HEK293 (cell line): ENCODE data around the gene ZNF783.

Experiments
- ATF2 ChIP-seq: fragments of 450-650 bp; formaldehyde crosslinking; IDR thresholded peaks from 2 replicates; pipeline ENCODE4 v1.5.1; 2016; ENCODE audit warnings: missing biosample characterization, missing genetic modification characterization, low read depth
- HOXD13 ChIP-seq: sonication (generic); formaldehyde crosslinking; IDR thresholded peaks from 2 replicates; pipeline ENCODE4 v1.8.0; 2022; ENCODE audit warnings: missing genetic modification reagents, borderline replicate concordance
- KLF1 ChIP-seq: fragments of 450-650 bp; formaldehyde crosslinking; IDR thresholded peaks from 2 replicates; pipeline ENCODE4 v1.5.1; 2016; ENCODE audit warnings: missing biosample characterization, missing genetic modification characterization
- KLF17 ChIP-seq: fragments of 450-650 bp; formaldehyde crosslinking; IDR thresholded peaks from 2 replicates; pipeline ENCODE4 v1.5.1; 2016; ENCODE audit warnings: missing biosample characterization, missing genetic modification characterization
- PBX3 ChIP-seq: sonication (generic); formaldehyde crosslinking; IDR thresholded peaks from 2 replicates; pipeline ENCODE4 v1.8.1; 2022; ENCODE audit warnings: mild to moderate bottlenecking, moderate library complexity, missing genetic modification reagents
- PRDM6 ChIP-seq: fragments of 450-650 bp; formaldehyde crosslinking; IDR thresholded peaks from 2 replicates; pipeline ENCODE4 v1.5.1; 2017; ENCODE audit warnings: missing biosample characterization, missing genetic modification characterization
- ZNF10 ChIP-seq: fragments of 450-650 bp; formaldehyde crosslinking; IDR thresholded peaks from 2 replicates; pipeline ENCODE4 v1.5.1; 2017; ENCODE audit warnings: missing biosample characterization, missing genetic modification characterization
- ZNF24 ChIP-seq: fragments of 450-650 bp; formaldehyde crosslinking; IDR thresholded peaks from 2 replicates; pipeline ENCODE4 v1.5.1; 2016; ENCODE audit warnings: missing biosample characterization, missing genetic modification characterization
- ZNF248 ChIP-seq: fragments of 450-650 bp; formaldehyde crosslinking; IDR thresholded peaks from 2 replicates; pipeline ENCODE4 v1.5.1; 2017; ENCODE audit warnings: missing biosample characterization, missing genetic modification characterization
- ZNF280C ChIP-seq: fragments of 450-650 bp; formaldehyde crosslinking; IDR thresholded peaks from 2 replicates; pipeline ENCODE4 v1.5.1; 2016; ENCODE audit warnings: missing biosample characterization, missing genetic modification characterization
- ZNF280D ChIP-seq: fragments of 450-650 bp; formaldehyde crosslinking; IDR thresholded peaks from 2 replicates; pipeline ENCODE4 v1.5.1; 2016; ENCODE audit warnings: missing biosample characterization, missing genetic modification characterization
- ZNF292 ChIP-seq: fragments of 450-650 bp; formaldehyde crosslinking; IDR thresholded peaks from 2 replicates; pipeline ENCODE4 v1.5.1; 2016; ENCODE audit warnings: low read depth, missing biosample characterization, missing genetic modification characterization, borderline replicate concordance
- ZNF311 ChIP-seq: fragments of 450-650 bp; formaldehyde crosslinking; IDR thresholded peaks from 2 replicates; pipeline ENCODE4 v1.5.1; 2017; ENCODE audit warnings: missing biosample characterization, missing genetic modification characterization, borderline replicate concordance
- ZNF391 ChIP-seq: fragments of 450-650 bp; formaldehyde crosslinking; IDR thresholded peaks from 2 replicates; pipeline ENCODE4 v1.5.1; 2016; ENCODE audit warnings: low read depth, missing biosample characterization, missing genetic modification characterization, borderline replicate concordance
- ZNF529 ChIP-seq: fragments of 450-650 bp; formaldehyde crosslinking; IDR thresholded peaks from 2 replicates; pipeline ENCODE4 v1.5.1; 2017; ENCODE audit warnings: missing genetic modification characterization, missing biosample characterization; ENCODE audit not compliant: insufficient replicate concordance
- ZNF548 ChIP-seq: fragments of 450-650 bp; formaldehyde crosslinking; IDR thresholded peaks from 2 replicates; pipeline ENCODE4 v1.5.1; 2016; ENCODE audit warnings: missing biosample characterization, missing genetic modification characterization
- ZNF549 ChIP-seq: fragments of 450-650 bp; IDR thresholded peaks from 2 replicates; pipeline ENCODE4 v1.5.1; 2018; ENCODE audit warnings: missing biosample characterization, missing genetic modification characterization, mild to moderate bottlenecking, inconsistent platforms, moderate library complexity
- ZNF677 ChIP-seq: fragments of 450-650 bp; IDR thresholded peaks from 2 replicates; pipeline ENCODE4 v1.5.0; 2018; ENCODE audit warnings: missing biosample characterization, mild to moderate bottlenecking, missing genetic modification characterization, moderate library complexity
- ZNF785 ChIP-seq: fragments of 450-650 bp; formaldehyde crosslinking; IDR thresholded peaks from 2 replicates; pipeline ENCODE4 v1.5.1; 2016; ENCODE audit warnings: missing biosample characterization, missing genetic modification characterization
- ZSCAN16 ChIP-seq: fragments of 450-650 bp; formaldehyde crosslinking; IDR thresholded peaks from 2 replicates; pipeline ENCODE4 v1.5.1; 2016; ENCODE audit warnings: missing biosample characterization, missing genetic modification characterization
- TF ChIP-seq, protein P1 (sequence below): fragments of 450-650 bp; formaldehyde crosslinking; IDR thresholded peaks from 2 replicates; pipeline ENCODE4 v1.5.1; 2016; ENCODE audit warnings: missing biosample characterization, missing genetic modification characterization
- TF ChIP-seq, protein P2 (sequence below): fragments of 450-650 bp; formaldehyde crosslinking; IDR thresholded peaks from 2 replicates; pipeline ENCODE4 v1.5.1; 2017; ENCODE audit warnings: missing biosample characterization, missing genetic modification characterization
- TF ChIP-seq, protein P3 (sequence below): fragments of 450-650 bp; formaldehyde crosslinking; IDR thresholded peaks from 2 replicates; pipeline ENCODE4 v1.5.1; 2017; ENCODE audit warnings: missing biosample characterization, missing genetic modification characterization

ZNF783 gene

GRCh38 chr7:149284850-149285585, 23.0 kb downstream of the ZNF783 start (continued):
- no peak for TF ChIP-seq HOXD13 (CRISPR knock-in tag)
- no peak for TF ChIP-seq KLF1 (tag by site-specific recombination)
- no peak for TF ChIP-seq PBX3 (CRISPR knock-in tag)
- TF ChIP-seq ZNF248, result no peak
- TF ChIP-seq ZNF677, result no peak
- TF ChIP-seq KLF17 (tag by site-specific recombination), result peak; percentile 46; the same call in 1 of the 2 replicates
- no peak for TF ChIP-seq ZNF549 (tag by site-specific recombination)
- TF ChIP-seq, protein P1, sequence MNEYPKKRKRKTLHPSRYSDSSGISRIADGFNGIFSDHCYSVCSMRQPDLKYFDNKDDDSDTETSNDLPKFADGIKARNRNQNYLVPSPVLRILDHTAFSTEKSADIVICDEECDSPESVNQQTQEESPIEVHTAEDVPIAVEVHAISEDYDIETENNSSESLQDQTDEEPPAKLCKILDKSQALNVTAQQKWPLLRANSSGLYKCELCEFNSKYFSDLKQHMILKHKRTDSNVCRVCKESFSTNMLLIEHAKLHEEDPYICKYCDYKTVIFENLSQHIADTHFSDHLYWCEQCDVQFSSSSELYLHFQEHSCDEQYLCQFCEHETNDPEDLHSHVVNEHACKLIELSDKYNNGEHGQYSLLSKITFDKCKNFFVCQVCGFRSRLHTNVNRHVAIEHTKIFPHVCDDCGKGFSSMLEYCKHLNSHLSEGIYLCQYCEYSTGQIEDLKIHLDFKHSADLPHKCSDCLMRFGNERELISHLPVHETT (tag by site-specific recombination), result no peak
- TF ChIP-seq ZNF292 (tag by site-specific recombination), result no peak
- TF ChIP-seq ZNF10 (tag by site-specific recombination), result no peak
- no peak for TF ChIP-seq ZSCAN16
- TF ChIP-seq ZNF785 (tag by site-specific recombination), result no peak
- TF ChIP-seq ATF2 (tag by site-specific recombination), result no peak
- TF ChIP-seq, protein P2, sequence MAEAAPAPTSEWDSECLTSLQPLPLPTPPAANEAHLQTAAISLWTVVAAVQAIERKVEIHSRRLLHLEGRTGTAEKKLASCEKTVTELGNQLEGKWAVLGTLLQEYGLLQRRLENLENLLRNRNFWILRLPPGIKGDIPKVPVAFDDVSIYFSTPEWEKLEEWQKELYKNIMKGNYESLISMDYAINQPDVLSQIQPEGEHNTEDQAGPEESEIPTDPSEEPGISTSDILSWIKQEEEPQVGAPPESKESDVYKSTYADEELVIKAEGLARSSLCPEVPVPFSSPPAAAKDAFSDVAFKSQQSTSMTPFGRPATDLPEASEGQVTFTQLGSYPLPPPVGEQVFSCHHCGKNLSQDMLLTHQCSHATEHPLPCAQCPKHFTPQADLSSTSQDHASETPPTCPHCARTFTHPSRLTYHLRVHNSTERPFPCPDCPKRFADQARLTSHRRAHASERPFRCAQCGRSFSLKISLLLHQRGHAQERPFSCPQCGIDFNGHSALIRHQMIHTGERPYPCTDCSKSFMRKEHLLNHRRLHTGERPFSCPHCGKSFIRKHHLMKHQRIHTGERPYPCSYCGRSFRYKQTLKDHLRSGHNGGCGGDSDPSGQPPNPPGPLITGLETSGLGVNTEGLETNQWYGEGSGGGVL, result no peak
- TF ChIP-seq, protein P3, sequence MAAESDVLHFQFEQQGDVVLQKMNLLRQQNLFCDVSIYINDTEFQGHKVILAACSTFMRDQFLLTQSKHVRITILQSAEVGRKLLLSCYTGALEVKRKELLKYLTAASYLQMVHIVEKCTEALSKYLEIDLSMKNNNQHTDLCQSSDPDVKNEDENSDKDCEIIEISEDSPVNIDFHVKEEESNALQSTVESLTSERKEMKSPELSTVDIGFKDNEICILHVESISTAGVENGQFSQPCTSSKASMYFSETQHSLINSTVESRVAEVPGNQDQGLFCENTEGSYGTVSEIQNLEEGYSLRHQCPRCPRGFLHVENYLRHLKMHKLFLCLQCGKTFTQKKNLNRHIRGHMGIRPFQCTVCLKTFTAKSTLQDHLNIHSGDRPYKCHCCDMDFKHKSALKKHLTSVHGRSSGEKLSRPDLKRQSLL (tag by site-specific recombination), result no peak
- TF ChIP-seq ZNF280D (tag by site-specific recombination), result no peak
- no peak for TF ChIP-seq ZNF548 (tag by site-specific recombination)
- no peak for TF ChIP-seq PRDM6 (tag by site-specific recombination)
- TF ChIP-seq ZNF529 (tag by site-specific recombination), result no peak
- TF ChIP-seq ZNF391 (tag by site-specific recombination), result no peak
- no peak for TF ChIP-seq ZNF24 (tag by site-specific recombination)
- TF ChIP-seq ZNF311, result no peak
- no peak for TF ChIP-seq ZNF280C (tag by site-specific recombination)
